Mucosa of gallbladder (tissue), 1 donor: ENCODE data around the gene FAIM2. TPM values are rescaled to one million over a fixed set of nuclear protein-coding genes. Genes with fewer than 3 reads are reported as not detected.

Experiments used
- DNase-seq: peaks from one replicate; pipeline ENCODE4 v3.0.0-alpha.2; 2020; ENCODE audit warnings: low spot score
- total RNA-seq: library from RNA; stranded (reverse); gene quantifications from one replicate; pipeline ENCODE4 v1.2.1, GENCODE V29; 2021
- donor health status: DM: no; HTN: no; CAD: no.

The FAIM2 gene
- total RNA-seq, 1 donor from 2014 or later = 13.0 TPM

DNA sequence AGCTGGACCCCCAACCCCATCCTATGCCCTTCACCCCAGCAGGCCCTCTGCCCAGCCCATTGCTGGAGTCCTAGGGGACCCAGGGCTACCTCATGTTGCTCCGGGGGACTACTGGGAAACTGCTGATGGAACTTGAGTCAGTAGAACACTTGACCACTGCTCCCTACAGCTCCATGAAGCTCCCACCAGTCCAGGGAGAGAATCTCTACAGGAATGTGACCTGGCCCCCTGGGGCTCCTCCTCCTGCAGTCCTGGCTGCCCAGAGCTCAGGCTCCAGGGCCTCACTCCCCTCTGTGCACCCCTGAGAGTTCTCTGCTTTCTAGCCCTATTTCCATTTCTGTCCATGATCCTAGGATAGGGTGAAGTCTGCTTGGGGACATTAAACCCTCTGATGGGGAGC lies 36.0 kb upstream of the FAIM2 start:
- no peak for DNase-seq

GRCh38 chr12:49939307-49939706 lies 35.6 kb upstream of the FAIM2 start:
- no peak for DNase-seq

- DNase-seq = no peak
Measured at GRCh38 chr12:49937639-49938300, 34.1 kb upstream of the FAIM2 start.

DNA sequence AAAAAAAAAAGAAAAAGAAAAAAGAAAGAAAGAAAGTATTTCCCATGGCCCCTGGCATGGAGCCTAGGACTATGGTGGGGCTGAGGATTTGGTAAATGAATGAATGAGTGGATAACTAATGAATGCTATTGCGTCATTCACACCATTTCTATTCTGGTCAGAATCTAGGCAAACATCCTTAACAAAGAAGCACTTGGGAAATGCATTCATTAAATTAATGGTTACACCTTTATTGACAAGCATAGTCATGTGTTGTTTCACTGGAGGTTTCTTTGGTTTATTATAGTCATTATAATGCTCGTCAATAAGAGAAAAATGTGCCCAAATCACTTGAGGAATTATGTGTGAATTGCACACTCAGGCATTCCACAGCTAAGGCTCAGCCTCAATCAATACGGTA lies 33.2 kb upstream of the FAIM2 start:
- DNase-seq = no peak

GRCh38 chr12:49934505-49934904 lies 30.8 kb upstream of the FAIM2 start:
- no peak for DNase-seq

GRCh38 chr12:49933796-49934195 lies 30.1 kb upstream of the FAIM2 start:
- no peak for DNase-seq

GRCh38 chr12:49932533-49933130 lies 28.9 kb upstream of the FAIM2 start:
- no peak for DNase-seq

DNA sequence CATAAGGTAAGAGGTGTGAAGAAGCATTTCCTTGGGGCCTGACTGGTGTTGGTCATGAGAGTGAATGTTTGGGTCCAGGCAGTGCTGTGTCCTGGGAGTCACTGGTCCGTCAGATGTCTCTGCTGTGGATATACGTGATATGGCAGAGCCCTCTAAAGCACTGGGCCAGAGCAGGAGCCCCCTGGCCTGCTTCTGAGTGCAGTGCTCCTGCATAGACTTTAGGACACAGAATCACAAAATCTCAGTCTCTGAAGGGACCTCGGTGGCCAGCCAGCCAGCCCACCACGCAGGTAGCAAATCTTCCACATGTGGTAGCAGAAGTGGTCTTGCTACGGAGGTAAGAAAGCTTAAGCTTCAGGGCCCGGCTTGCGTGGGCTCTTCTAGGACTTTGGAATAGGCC lies 28.3 kb upstream of the FAIM2 start:
- DNase-seq = no peak

DNA sequence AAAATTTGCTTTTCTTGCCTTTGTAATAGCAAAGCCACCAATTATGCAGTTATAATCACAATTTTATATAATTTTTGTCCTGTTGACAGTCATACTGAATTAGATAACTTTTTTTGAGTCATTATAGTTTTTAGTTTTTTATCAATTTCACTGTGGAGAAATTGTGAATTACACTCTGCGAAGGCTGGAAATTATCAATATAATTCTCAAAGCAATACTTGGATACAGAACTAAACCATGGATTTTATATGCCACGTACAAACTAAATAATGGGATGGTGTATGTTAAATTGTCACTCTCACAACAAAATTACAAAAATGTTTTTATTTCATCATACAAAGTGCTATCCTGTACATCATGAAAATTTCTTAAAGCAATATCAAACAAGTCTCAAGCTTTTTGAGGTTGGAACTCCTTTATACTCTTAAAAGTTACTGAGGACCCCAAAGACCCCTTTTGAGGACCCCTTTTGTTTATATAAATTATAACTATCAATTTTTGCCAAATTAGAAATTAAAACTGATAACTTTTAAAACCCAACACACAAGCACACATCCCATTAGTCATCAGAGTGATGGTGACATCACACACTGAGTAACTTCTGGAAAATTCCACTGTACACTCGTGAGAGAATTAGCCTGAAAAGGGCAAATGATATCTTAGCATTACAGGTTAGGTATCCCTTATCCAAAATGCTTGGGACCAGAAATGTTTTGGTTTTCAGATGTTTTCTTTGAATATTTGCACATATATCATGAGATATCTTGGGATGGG lies 27.0 kb upstream of the FAIM2 start:
- DNase-seq = no peak

- DNase-seq = no peak
Measured at GRCh38 chr12:49929581-49929980, 25.9 kb upstream of the FAIM2 start.

- DNase-seq = no peak
Measured at GRCh38 chr12:49928471-49928870, 24.8 kb upstream of the FAIM2 start.

GRCh38 chr12:49925433-49926204 lies 21.9 kb upstream of the FAIM2 start:
- no peak for DNase-seq

- DNase-seq = no peak
Measured at GRCh38 chr12:49924628-49925246, 21.0 kb upstream of the FAIM2 start.

DNA sequence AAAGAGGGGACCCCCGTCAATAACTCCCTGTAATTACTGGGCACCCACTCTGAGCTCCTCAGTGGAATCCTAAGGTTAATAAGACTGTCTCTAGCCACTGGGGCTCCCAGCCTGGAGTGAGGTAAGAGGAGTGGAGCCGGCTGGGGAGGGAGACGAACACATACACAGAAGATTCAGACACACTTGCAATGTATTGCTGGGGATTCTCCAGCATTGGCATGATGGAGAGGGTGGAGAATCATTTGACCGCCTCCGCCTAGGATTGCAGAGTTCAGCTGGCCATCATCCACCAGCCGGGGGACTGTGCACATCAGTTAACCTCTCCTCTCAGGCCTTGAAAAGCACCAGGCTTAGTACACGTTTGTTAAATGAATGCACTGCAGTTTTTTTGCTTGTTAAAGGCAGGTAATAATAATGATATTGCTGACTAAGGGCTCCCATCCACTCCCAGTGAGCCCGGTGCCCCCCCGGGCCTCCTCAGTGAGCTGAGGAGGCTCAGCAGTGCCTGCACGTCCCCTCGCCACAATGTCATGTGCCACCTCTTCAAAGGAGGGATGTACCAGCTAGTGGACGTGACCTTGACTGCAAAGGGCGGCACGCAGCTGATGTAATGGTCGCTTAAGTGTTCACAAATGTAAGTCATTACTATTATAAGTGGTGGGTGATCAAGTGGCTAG lies 20.3 kb upstream of the FAIM2 start:
- no peak for DNase-seq

DNA sequence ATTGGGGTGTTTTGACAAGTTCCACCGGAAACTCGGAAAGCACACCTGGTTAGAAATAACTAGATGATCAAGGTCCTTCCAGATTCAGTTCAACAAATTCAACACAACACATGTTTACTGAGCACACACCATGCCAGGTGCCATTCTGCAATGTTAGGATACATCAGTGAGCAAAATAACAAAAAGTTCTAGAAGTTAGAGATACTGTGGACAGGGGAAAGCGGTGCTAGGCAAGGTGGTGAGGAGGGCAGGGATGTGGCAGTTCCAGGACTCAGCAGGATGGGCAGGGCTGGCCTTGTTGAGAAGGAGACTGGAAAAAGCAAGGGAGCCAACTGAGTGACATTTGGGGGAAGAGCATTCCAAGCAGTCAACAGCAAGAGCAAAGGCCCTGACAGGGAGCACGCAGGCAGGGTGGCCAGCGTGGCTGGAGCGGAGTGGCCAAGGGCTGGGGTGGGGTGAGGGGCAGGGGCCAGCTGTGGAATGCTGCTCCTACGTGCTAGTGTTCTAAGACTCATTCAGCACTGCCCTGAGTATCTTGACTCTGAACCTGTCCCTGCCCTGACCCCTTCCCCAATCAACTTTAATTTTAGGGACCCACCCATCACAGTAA lies 19.4 kb upstream of the FAIM2 start:
- no peak for DNase-seq

- DNase-seq = no peak
Measured at GRCh38 chr12:49922349-49923034, 18.8 kb upstream of the FAIM2 start.

- DNase-seq = no peak
Measured at GRCh38 chr12:49921936-49922335, 18.2 kb upstream of the FAIM2 start.

- no peak for DNase-seq
Measured at GRCh38 chr12:49921299-49921698, 17.6 kb upstream of the FAIM2 start.

GRCh38 chr12:49920915-49921286 lies 17.2 kb upstream of the FAIM2 start:
- DNase-seq = no peak

GRCh38 chr12:49920241-49920914 lies 16.7 kb upstream of the FAIM2 start:
- no peak for DNase-seq
